C4-2B (cell line): ENCODE measurements around the gene DGKQ.

ENCODE experiments used
- ZFX ChIP-seq: fragments of 450-650 bp; IDR thresholded peaks from 2 replicates; pipeline ENCODE4 v1.6.1; 2017
- TF ChIP-seq, protein P1 (sequence below): fragments of 450-650 bp; conservative IDR thresholded peaks from 2 replicates; pipeline ENCODE4 v1.5.1; 2017; ENCODE audit warnings: mild to moderate bottlenecking

DNA sequence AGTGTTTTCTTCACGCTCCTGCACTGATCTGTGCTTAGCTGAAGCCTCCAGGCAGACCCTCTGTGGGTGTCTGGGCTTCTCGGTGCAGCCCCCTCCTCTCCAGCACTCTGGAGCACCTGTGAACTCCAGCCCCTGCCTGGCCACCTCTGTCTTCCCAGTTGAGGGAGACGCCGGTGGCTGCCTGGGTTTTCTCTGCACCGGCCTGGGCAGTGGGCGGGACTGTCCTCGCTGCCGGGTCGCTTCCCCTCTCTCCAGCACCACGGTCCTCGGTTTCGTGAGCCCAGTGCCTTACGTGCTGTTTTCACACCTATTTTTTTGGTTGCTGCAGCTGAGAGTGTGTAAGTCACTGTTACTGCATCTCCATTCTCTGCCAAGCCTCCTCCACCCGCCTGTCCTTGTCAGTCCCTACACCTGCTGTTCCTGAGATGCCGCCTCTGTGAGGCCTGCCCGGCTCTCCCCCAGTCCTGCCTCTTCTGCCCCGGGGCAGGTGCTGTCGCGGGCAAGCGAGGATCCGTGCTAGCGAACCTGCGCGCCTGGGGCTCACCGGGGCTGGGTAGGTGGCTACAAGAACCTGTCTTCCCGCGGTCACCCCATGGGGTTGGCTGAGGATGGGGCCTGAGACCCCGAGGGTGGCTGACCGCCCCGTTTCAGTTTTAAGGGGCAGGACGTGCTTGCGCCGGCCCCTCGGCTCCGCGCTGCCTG lies 35.6 kb upstream of the DGKQ start:
- TF ChIP-seq, protein P1, sequence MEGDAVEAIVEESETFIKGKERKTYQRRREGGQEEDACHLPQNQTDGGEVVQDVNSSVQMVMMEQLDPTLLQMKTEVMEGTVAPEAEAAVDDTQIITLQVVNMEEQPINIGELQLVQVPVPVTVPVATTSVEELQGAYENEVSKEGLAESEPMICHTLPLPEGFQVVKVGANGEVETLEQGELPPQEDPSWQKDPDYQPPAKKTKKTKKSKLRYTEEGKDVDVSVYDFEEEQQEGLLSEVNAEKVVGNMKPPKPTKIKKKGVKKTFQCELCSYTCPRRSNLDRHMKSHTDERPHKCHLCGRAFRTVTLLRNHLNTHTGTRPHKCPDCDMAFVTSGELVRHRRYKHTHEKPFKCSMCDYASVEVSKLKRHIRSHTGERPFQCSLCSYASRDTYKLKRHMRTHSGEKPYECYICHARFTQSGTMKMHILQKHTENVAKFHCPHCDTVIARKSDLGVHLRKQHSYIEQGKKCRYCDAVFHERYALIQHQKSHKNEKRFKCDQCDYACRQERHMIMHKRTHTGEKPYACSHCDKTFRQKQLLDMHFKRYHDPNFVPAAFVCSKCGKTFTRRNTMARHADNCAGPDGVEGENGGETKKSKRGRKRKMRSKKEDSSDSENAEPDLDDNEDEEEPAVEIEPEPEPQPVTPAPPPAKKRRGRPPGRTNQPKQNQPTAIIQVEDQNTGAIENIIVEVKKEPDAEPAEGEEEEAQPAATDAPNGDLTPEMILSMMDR, result no peak
- TF ChIP-seq ZFX, result no peak
